Right renal cortex interstitium (tissue), 3 donors: ENCODE data around the gene LRP6. TPM values are rescaled to one million over a fixed set of nuclear protein-coding genes. Genes with fewer than 3 reads are reported as not detected.
"Not testable (repeated sequence)": the region's sequence is repeated elsewhere in the genome, so short reads cannot be mapped to it uniquely, and the experiment has no call there.

Experiments
- DNase-seq, 3 donors: peaks; one replicate each; pipeline ENCODE4 v3.0.0-alpha.2; 2013; ENCODE audit warnings: low read depth in 3 of 3, low spot score in 2 of 3
- polyA plus RNA-seq, 3 donors: library from polyadenylated mRNA; unstranded; fragments of 120-200 nt; gene quantifications; one replicate each; pipeline ENCODE4 v1.2.1, GENCODE V29; 2013; ENCODE audit not compliant: insufficient read length in 3 of 3

The LRP6 gene
- polyA plus RNA-seq, 3 donors = 60.3 to 66.9 (median 64.4) TPM

DNA sequence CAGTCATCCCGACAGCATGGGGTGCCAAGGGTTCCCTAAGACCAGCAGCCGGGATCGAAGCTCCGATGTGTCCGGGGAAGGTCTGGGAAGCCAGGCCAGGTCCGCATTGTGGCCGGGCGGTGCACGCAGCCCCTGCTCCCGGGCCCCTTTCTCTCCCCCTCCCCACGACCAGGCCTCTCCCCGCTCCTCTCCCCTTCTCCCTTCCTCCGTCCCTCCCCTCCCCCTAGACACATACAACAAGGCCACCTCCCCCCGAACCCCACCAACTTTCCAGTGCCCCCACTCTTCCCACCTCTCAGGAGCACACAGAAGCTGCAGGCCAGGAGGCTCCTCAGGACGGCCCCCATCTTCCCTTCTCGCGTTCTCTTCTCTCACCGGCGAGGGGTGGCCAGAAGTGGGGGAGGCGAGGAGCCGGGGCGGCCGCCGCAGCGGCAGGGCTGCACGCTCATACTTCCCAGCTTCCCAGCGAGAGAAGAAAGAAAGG lies 413 bp downstream of the LRP6 start:
- DNase-seq = peak in 1 of 3 donors; percentile 52

DNA sequence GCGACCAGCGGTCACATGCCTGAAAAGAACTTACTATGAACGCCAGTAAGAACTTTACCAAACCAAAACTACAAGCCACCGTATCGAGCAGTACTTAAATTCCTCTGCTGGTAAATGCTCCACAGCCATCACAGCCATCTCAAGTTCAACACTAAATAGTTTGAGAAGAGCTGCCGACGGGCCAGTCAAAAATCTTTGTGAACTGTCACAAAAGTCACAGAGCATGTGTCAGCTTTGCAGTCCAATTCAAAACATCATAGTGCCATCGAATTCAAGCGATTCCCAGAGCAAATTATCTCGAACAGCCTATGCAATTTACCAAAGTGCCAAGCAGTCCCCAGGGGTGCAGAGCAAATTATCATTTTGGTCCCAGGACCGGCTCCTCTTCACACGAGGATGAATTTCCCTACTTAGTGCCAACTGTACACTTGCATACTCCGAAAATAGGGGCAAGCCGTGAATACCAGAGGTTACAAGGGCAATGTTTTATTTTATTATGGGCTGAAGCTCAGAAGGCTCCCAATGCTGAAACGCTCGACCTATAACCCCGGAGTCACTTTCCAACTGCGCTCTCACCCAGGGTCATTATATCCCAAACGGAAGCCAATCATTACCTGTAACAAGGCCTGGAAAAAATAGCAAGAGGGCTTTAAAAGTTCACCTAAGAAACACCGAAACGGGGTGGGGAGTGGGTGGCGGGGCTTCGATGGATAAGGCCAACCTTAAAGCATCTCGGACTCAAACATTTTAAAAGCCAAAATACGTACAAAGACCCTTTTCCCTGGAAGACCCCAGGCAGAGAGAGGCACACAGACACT lies 1.1 kb downstream of the LRP6 start:
- no peak for DNase-seq

DNA sequence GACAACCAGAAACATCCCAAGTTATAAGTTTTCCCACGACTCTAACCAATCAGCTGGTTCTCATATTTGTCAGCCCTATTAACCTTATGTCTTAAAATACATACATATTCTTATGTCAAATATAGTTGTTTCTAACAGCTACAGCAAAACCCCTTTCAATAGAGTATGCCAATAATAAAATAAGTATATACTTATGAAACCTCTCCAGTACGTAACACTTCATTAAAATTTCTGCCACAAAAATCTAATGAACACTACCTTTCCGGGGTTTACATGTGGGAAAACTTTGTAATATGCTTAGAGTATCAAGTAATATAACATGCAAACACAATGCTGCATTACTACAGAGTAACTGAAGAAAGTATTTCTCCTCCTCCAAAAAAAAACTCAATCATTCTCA lies 1.8 kb downstream of the LRP6 start:
- DNase-seq = no peak

DNA sequence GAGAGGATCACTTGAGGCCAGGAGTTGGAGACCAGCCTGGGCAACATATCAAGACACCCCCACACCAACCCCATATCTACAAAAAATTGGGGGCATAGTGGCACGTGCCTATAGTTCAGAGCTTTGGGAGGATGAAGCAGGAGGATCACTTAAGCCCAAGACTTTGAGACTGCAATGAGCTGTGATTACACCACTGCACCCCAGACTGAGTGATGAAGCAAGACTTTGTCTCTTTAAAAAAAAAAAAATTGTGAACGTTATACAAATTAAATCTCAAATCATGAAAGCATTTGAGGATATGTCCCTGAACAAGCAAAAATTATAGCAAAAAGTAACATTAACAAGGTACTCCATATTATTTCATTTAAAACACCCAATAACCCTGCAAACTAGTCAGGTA lies 2.9 kb downstream of the LRP6 start:
- no peak for DNase-seq

DNA sequence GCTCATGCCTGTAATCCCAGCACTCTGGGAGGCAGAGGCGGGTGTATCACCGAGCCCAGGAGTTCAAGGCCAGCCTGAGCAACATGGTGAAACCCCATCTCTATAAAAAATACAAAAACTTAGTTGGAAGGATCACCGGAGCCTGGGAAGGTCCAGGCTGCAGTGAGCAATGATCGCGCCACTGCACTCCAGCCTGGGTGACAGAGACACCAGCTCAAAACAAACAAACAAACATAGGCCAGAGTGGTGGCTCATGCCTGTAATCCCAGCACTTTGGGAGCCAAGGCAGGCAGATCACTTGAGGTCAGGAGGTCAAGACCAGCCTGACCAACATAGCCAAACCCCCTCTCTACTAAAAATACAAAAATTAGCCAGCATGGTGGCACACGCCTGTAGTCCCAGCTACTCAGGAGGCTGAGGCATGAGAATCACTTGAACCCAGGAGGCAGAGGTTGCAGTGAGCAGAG lies 10.5 kb downstream of the LRP6 start:
- DNase-seq = not testable (repeated sequence)

DNA sequence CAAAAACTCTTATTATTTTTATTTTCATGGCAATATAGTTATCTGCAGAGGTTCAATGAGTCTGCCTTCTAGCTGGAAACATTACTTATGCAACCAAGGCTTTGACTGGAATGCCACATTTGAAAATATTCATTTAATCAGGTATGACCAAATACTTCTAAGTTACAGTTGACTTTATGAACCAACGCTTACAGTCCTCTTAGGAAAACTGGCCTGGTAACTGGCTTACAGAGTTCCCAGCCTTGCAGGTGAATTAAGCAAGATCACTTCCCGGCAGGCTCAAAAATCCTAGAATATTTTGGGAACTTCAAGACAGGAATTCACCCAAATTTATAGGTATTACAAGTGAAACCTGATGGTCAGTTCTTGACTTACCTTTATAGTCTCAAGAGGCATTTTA lies 12.3 kb downstream of the LRP6 start:
- no peak for DNase-seq

DNA sequence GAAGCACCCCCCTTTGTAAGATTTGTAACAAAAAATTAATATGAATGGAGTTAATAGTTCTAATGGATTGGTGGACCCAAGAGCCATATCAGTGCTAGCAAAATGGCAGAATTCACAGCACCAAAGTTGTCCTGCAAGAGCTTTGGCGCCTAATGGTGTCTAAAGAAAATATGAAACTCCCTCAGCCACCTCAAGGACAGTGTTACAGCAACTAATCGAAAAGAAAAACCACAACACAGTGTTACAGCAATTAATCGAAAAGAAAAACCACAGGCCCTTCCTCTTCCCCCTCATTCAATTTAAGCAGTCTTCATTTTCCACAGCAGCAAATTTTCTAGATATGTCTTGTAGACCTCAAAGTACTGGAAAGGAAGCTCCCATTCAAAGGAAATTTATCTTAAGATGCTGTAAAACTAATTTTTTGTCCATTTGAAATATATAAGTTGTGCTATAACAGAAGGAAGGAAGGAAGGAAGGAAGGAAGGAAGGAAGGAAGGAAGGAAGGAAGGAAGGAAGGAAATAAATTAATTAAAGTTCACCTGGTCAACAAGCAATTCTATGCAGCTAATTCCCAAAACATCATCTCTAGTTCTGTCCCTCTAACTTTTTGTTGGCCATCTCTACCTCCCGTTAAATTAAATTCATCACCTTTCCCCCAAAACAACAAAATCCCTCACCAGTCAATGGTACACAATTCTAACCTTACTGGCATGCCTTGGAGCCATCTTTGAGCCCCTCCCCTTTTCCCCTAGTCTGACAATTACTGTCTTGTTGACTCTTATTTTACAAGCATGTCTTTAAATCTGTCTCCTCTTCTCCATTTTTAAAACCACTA lies 17.4 kb downstream of the LRP6 start:
- no peak for DNase-seq

DNA sequence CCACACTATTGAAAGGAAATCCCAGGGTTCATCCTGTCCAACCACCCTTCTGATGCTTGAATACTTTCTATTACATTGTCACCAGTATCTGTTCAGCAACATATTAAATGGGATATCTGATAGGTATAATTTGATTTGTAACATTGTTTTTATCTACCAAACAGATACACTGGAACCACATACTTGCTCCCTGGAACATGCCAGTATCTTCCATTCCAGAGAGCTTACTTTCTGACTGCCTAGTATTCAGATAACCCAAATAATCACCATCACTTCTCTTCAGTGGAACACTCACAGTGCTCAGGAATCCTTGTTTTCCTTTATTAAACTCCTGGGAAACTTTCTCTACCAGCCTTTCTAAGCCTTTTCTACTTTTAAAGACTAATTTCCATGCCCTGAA lies 19.3 kb downstream of the LRP6 start:
- no peak for DNase-seq

DNA sequence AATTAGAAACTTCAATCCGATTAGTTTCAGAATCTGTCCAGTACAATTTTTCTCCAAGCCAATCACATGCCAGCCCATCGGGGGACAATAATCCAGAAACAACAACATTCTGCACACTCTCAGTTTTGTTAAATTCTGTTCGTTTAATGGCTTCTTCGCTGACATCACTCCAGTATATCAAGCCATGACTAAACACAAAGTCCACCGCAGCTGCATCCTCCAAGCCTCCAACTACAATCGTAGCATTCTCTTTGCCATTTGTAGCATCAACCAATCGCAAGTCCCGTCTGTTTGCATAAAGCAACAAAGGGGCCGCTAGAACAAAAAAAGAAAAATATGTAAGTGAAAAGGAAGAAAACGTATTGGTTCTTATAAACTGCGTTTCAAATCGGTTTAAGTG lies 22.5 kb downstream of the LRP6 start:
- DNase-seq = no peak

DNA sequence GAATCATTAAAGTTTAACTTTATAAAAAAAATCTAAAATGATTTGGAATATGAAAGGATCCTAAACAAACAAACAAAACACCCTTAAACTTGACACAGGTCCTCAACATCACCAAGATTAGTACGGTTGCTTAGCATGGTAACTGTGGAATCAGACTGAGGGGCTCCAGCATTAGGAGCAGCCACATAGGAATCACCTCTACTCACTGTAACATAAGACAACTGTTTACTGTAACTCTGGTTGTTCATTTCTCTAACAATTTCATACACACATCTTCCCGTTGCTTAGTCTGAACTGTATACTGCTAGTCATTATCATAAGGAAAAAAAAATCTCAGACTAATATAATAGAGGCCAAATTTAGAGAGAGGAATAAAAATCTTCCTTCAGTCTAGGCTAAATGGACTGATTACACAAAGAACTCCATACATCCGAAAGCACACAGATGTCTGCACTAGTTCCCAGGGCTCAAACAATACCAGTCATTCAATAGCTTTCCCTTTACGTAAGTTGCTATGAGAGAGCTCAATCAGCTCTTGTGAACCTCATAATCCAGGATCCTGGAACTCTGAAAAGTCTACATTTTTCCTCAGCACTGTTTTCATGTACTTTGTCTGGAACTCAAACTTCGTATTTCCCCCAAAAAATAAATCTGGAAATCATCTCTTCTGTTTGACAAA lies 26.0 kb downstream of the LRP6 start:
- no peak for DNase-seq

DNA sequence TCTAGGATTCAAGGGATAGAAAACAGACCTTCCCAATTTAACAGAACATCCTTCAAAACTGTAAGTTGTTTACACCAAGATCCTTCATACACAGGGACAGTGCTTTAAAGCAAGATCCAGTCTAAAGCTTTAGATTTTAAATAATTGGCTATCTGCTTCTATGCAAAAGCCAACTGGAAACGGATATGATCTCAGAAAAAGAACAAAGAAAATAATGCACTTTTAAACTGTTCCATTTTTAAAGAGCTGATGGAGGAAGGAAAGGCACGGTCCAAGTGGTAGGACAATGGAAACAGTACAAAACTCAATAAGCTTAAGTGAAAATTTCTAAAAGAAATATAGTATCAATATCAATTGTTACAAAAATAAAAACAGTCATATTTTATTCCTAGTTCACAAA lies 27.7 kb downstream of the LRP6 start:
- no peak for DNase-seq

DNA sequence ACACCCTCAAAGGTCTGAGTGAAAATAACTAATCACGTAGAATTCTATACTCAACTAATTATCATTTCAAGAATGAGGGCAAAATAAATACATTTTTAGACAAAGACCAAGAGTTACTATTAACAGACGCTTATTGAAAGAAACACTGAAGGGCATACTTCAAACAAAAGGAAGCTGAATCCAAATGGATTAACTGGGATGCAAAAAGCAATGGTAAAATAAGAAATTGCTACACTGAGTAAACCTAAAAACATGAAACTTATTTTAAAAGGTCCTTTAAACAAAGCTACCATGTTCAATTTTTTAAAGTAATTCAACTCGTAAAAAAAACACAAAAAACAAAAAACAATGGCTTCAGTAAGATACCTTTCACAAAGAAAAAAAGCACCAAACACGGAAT lies 28.2 kb downstream of the LRP6 start:
- no peak for DNase-seq

DNA sequence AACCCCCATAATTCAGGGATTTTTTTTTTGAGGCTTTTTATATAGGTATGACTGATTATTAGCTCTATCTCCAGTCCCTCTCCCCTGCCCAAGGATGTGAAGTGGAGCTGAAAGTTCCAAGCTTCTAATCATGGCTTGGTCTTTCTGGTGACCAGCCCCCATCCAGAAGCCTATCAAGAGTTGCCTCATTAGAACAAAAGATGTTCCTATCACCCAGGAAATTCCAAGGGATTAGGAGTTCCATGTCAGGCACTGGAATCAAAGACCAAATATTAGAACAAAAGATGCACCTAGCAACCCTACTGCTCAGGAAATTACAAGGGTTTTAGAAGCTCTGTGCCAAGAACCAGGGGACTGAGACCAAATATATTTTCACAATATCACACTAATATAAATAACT lies 29.9 kb downstream of the LRP6 start:
- DNase-seq = no peak

DNA sequence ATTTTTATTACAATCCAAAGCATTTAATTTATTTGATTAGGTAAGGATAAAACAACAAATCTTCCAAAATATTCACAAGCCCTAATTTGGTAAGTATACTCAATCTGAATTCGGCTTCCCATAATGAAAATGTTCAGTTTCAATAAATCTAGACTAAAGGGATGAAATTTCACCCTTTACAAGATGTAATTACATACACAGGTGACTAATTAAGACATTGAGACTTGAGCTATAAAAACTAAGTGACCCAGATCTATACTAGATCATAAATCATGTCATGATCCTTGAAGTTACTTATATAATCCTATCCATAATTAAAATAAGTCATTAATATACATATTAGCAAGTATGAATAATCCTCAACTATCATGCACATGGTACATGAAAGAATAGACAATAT lies 36.6 kb downstream of the LRP6 start:
- DNase-seq = no peak

DNA sequence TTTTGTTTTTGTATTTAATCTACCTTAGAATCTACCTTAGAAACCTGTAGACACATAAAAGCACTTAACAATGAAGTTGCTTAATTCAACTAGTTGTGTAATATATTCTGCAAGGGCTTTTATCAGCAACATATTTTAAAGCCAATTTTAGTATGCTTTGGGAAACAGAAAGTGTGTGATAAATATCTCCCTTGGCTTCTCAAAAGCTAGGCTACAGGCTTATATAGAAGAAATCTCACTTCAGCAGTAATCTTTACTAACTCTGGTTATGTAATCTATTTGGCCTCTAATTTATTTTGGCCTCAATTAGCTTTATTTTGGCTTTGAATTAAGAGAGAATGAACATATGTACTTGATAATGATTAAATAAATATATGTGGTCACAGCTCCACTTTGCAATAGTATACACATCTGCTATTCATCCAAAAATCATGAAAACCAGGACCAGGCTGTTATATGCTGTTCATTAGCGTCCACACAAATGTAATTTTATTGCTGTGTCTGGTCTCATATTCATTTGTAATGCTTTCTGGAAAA lies 37.2 kb downstream of the LRP6 start:
- no peak for DNase-seq

DNA sequence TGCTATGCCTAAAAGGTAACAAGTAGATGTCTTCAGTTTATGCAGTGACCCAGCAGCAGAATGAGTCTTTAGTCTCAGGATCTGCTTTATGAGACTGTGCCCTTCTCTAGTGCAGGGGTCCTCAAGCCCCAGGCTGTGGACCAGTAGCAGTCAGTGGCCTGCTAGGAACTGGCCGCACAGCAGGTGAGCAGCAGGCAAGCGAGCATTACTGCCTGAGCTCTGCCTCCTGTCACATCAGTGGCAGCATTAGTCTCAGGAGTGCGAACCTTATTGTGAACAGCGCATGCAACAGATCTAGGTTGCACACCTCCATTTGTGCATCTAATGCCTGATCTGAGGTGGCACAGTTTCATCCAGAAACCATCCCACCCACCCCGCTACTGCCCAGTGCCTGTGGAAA lies 38.4 kb downstream of the LRP6 start:
- DNase-seq = no peak

DNA sequence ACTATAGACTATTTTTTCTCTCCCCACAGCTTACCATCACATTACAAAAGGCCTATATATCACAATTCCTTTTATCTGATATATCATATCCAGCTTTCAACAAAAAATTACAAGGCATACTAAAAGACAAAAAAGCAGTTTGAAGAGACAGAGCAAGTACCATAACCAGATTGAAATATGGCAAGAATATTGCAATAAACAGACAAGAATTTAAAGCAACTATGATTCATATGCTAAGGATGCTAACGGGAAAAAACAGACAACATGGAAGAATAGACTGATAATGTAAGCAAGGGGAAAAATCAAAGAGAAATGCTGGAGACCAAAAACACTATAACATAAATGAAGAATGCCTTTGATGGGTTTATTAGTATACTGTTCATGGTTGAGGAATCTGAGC lies 40.7 kb downstream of the LRP6 start:
- DNase-seq = no peak

DNA sequence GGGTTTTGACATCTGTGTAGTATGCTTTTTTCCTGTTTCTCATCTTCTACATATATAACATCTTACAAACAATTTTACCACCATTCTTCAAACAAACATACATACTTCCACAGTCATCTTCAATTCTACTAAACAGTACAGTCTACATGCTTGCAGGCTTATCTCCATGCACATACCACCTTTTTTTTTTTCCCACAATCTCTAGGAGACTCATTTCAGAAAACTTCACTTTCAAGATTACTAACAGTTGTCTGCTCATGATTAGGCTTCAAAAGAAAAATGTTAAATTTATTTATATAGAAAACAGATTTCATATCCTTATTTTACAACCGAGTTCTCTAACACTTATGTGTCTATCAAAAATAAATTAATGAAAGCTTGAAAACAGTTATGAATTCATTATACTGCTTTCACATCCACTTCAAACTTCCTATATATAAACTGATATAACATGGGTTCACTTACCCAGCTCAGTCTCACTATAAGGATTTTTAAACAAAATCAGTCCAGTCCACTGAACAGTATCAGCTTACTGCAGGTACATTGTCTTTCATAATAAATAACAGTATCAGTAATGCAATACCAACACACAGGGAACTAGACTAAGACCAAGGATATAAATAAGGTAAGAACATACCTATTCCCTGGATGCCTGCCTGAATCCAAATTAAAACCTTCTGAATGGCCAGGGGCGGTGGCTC lies 42.5 kb downstream of the LRP6 start:
- DNase-seq = no peak

DNA sequence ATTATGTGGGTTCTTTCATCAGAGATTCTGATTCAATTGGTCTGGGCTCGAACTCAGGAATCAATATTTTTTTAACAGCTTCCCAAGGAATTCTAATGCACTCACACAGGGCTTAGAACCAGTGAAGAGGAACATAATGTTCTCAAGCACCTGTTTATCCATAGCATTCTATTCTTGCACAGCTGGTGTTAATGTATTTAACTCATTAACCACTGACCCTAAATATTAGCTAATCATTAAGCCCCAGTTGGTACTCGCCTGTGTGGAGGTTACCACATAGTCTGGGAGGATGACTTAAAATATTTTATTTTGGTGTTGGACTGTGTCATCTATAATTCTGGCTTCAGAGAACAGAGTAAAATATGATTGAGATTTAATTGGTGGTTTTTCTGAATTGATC lies 45.3 kb downstream of the LRP6 start:
- no peak for DNase-seq

DNA sequence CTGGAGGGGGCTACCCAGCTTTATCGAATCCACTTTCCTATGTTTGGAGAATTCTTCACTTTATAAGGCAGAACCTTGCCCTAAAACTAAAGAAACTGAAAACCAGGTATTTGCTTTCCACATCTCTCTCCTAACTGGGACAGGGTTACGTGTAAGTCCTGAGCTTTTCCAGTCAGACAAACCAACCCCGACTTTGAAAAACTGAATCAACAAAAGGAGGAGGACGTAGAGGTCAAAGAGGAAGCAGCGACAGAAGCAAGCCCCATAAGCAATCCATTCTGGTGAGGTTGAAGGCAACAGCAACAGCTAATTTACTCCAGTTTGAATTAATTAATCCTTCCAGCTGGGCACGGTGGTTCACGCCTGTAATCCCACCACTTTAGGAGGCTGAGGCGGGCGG lies 47.2 kb downstream of the LRP6 start:
- no peak for DNase-seq

DNA sequence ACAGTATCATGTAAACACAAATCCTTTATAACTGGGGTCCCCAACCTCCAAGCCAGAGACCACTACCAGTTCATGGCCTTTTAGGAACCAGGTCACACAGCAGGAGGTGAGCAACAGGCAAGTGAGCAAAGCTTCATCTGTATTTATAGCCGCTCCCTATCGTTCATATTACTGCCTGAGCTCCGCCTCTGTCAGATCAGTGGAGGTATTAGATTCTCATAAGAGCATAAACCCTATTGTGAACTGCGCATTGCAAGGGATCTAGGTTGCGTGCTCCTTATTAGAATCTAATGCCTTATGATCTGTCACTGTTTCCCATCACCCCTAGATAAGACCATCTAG lies 49.9 kb downstream of the LRP6 start:
- no peak for DNase-seq
